HG02970 (cell line): ENCODE results near the gene IL37.
"Not testable (repeated sequence)": the region's sequence is repeated elsewhere in the genome, so short reads cannot be mapped to it uniquely, and the experiment has no call there.

Experiments
- ATAC-seq: cut with Tn5 transposase; IDR thresholded peaks from one replicate; pipeline ENCODE4 v1.9.1; 2021; ENCODE audit warnings: mild to moderate bottlenecking, moderate library complexity, moderate number of reproducible peaks; ENCODE audit not compliant: unreplicated experiment, low FRiP score

The IL37 gene

DNA sequence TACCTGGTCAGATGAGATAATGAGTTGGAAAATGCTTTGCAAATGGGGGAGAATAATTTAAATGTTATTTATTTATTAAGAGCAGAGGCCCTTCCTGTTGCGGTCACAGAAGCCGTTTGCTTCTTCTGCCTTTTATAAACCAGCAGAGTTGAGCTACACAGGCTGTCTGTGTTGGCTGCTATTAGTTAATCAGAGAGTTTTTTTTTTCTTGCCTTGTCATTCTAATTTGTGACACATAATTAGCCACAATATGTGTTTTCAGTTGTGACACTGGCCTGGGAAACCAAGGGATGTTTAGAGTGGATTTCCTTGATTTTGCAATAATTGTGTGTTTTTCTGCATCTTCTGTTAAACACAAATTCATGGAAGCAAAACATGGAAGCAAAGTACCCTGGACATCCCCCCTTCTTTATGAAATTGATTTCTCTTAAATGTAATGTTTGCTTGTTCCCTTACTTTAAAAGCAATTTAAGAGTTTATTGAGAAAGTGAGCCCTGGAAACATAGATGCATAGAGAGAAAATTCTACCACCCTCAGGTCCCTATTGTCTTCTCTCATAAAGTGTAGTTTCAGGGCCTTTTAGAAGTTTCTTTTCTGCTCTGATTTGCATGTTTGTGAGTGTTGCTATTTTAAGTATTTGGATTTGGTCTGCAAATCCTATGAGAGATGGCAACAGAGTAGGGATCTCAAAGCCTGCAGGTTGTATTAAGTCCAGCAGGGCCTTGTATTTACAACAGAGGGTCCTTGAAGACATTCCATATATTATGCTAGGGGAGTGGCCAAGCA, 22.8 kb upstream of the IL37 start:
- ATAC-seq, result no peak

GRCh38 chr2:112889976-112890375, 21.0 kb upstream of the IL37 start:
- ATAC-seq, result no peak

DNA sequence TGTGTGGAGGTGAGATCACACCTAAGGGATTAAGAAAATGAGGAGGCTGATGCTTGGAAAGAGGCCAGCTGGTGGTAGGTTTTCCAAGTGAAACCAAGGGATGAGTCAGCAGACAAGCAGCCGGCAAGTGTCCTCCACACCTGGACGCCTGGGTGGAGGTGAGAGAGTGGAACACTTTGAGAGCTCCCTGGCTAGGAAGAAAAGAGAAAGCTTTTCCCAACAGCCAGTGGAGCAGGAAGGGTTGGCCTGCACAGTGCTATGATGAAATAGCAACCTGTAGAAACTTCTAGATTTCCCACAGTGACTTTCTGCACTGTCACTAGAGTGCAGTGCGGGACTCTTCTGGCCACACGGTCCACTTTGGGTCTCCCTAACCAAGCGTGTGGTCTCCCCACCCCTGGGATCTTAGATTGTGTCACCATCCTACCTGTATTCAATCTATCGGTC, 19.6 kb upstream of the IL37 start:
- no peak for ATAC-seq

DNA sequence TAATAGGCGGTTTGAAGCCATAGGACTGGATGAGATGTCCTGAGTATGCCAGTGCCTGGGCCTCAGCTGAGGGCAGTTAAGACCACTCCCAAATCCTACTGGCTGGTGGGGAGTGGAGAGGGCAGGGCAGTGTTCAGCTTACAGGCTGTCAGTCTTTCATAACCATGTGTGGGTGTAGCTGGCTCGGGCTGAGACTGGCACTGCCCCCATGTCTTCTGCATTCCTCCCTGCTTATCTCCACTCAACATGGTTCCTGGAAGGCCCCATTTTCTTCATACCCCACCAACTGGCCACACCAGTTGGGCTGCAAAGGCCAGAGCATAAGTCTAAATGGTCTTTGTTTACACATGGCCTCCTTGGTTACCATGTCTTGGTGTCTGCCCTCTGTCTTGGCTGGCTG, 17.2 kb upstream of the IL37 start:
- ATAC-seq, result no peak

DNA sequence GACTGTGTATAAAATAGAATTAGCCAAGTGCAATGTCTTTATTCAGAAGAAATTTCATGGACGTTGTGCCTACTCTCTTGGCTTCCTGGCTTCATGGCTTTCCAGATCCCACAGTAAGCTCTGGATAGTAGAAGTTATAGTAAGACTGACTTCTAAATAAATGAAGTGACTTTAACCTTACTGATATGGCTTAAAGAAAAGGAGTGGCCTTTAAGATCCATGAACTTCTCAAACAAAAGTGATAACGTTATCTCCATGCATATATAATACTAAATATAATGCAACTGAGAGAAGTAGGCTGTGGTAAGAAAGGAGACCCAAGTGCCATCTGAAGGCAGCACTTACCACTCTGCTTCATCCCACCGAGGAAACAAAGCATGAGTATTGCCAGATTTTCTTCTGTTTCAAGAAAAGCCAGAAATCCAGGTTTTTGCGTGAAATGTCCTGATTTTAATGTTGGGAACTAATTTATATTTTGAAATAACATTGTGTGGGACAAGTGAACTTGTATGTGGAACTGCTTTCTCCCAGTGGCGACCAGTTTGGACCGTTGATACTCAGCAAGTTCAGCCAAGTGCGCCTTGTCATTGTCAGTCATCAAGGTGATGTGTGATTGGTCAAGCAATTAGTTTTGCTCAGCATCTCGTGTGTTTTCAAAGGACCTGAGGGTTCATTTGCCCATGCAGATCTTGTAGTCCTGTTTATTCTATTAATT, 13.9 kb upstream of the IL37 start:
- no peak for ATAC-seq

GRCh38 chr2:112897624-112897978, 13.4 kb upstream of the IL37 start:
- no peak for ATAC-seq

DNA sequence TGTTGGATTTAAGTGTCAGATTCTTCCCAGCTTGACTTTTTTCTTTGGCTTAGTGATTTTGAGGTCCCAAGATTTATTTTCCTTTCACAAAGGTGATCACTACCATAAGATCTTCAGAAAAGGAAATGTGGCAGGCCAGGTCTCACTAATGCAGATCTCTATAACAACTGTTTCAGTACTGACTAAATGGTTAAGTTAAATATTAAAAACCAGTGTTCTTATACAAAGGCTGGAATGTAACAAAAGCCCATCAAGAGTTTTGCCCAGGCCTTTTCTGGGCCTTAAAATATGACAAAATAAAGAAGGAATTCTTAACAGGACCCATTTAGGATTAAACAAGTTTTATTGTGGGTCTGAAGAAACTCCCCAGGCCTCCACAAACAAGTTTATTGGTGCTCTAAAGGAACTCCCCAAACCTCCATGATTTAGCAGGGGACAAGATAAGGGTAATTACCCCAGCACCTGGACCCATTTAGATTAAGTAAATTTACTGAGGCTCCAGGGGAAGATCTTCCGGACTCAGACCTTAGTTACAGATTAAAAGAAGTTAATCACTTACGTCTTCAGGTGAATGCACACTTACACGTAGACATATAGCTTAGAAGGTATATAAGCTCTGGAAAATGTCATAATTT, 9.4 kb upstream of the IL37 start:
- ATAC-seq, result not testable (repeated sequence)

DNA sequence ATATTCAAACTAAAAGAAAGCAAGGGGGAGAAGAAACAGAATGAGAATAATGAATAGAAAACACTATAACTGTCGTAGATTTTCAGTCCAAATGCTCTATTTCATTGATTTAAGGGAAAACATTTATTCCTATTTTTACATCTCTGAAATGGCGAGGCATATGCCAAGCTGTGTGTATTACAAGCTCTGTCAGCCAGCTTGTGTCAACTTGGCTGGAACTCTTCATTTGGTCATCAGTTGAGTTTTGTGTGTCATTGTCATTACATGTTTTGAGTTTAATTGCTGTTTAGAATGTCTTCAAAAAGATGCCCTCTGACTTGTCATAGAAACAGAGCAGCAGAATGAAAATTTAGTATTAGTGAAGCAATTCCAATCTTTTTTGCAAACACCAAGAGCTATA, 8.1 kb upstream of the IL37 start:
- ATAC-seq, result no peak

DNA sequence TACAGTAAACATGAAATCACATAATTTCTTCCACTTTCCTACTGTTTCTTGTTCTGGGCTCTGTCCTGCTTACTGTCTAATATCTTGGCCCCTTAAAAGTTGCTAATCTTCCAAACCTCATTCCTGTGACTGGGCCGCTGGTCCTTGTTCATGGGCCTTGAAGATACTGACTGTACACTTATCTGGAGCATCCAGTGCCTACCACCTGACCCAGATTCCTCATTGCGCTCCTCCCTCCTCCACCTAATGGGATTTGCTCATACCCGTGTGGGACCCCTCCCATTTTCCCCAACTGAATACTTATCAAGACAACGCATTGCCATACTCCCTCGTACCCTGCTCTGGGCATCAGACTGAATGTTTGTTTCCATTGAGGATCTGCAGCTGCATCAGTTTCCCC, 6.1 kb upstream of the IL37 start:
- ATAC-seq, result no peak

- ATAC-seq, result no peak
Observed at GRCh38 chr2:112906276-112906675, 4.7 kb upstream of the IL37 start.

DNA sequence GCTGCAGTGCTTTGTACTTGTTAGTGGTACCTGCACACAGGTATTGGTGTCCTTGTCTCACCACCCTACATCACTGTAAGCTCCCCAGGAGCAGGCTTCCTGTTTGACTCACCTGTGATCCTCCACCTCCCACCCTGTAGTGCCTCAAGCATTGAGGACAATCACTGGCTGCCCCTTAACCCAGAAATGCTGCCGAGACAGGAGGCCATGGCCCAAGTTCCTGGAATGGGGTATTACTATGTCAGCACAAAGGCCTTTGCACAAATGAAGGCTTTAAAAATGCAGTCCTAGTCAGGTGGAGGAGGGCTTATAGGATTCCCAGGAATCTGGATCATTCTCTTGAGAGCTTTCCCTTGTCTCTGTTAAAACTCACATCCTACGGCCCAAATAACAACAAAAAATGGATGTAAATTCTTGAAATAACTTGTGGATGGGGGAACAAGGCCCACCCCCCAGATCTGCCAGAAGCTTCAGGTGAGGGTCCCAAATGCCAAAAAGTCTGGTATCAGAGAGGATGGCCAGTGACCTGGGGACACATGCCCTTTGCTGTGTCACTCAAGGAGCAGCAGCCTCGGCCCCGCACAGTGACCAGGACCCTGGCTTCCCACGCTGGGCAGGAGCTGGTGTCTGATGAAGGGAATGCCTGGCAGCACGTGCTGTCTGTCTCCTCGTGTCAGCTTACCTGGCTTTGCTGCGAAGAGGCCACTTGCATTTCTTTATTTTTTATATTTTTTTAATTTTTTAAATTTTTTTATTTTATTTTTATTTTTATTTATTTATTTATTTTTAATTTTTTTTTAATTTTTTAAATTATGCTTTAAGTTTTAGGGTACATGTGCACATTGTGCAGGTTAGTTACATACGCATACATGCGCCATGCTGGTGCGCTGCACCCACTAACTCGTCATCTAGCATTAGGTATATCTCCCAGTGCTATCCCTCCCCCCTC, 3.7 kb upstream of the IL37 start:
- ATAC-seq, result no peak

GRCh38 chr2:112908559-112908958, 2.4 kb upstream of the IL37 start:
- ATAC-seq, result not testable (repeated sequence)

GRCh38 chr2:112910219-112910618, 746 bp upstream of the IL37 start:
- no peak for ATAC-seq

DNA sequence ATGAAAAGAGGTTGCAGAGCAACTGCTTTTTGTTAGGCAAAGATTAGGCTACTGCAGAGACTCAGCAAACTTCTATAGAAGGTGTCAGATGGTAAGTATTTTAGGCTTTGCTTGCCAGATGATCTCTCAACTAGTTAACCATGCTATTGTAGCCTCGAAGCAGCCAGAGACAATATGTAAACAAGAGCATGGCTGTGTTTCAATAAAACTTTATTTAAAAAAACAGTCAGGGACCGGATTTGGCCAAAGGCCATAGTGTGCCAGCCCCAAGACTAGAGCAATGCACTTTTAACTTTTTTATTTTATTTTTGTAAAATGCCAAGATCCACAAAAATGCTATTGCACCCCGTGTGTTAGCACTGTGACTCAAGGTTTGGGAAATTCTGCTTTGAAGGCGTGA, 1.4 kb downstream of the IL37 start:
- ATAC-seq, result no peak

GRCh38 chr2:112915300-112916144, 4.6 kb downstream of the IL37 start:
- ATAC-seq, result no peak

DNA sequence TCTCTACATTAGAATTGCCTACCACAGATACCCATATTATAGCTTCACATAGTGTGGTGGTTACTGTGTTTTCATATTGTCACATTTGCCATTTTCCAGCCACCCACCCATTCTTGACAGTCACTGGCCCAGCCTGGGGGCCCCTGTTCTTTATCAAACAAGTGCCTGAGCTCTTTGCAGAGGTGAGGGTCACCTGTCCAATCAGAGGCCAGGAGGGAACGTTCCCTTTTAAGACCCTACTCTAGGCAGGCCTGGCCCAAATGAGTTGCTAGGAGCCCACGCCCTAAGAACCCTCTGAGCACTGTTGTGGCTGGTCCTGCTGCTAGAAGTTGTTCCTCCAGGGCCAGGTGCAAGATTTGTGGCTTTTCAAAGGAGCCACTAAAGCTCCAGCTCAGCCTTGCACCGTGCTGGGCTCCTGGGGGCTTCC, 5.2 kb downstream of the IL37 start:
- no peak for ATAC-seq

- ATAC-seq, result no peak
Observed at GRCh38 chr2:112916625-112917247, 5.8 kb downstream of the IL37 start.

- no peak for ATAC-seq
Observed at GRCh38 chr2:112917856-112918255, 6.9 kb downstream of the IL37 start.

DNA sequence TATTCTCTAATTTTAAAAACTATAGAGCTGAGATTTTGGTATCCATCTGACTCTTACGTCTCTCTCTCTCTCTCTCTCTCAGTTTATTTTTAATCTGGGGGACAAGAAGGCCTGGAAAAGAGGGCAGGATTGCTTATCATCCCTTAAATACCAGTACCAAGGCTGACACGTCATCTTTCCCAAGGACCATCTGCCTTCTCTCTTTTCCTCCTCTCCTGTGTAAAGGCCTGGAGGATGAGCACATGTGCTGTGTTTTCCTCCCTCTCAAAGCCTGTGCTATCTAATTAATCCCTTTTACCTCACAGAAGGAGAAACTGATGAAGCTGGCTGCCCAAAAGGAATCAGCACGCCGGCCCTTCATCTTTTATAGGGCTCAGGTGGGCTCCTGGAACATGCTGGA, 7.3 kb downstream of the IL37 start:
- no peak for ATAC-seq
